Right renal cortex interstitium (tissue), 3 donors: ENCODE results near the gene POC1B. TPM values are rescaled to one million over a fixed set of nuclear protein-coding genes. Genes with fewer than 3 reads are reported as not detected.

Source experiments
- DNase-seq, 3 donors: peaks; one replicate each; pipeline ENCODE4 v3.0.0-alpha.2; 2013; ENCODE audit warnings: low read depth in 3 of 3, low spot score in 2 of 3
- polyA plus RNA-seq, 3 donors: library from polyadenylated mRNA; unstranded; fragments of 120-200 nt; gene quantifications; one replicate each; pipeline ENCODE4 v1.2.1, GENCODE V29; 2013; ENCODE audit not compliant: insufficient read length in 3 of 3

The POC1B gene
- polyA plus RNA-seq, 3 donors: 20.5 to 22.5 (median 21.3) TPM

DNA sequence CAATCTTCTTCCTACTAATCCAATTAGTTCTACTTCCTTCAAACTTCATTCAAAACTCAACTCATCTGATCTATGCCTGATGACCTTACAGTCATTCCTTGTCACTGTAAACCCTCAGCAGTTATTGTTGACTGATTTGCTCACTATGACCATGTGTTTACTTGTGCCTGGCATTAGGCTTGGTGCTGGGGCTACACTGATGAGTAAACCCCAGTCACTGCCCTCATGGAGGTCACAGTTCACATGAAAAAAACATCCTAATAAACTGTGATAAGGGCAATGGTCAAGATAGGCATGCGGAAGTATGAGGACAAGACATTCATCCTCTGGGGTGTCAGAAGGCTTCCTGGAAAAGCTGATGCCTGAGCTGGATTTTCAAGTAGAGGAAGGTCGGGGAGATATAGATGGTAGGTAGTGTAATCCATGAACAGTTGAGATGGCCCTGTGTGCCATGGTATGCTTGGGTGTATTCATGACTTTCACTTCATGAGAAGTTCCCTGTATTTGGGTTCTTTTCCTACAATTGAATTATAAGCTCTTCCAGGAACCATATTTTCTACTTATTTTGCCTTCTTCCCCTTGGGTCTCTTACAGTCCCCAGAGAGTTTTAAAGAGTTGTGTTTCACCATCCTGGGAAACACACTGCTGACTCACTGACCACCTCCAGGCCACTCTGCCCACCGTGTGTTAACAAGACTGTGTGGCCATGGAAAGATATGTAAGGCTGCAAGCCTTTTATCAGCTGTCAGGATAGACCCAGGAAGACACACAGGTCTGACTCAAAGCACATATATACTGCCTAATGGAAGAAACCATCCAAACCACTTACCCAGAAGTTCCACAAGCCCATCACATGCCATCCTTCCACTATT is 134.8 kb downstream of the POC1B start:
- DNase-seq: no peak

- no peak for DNase-seq
Measured at GRCh38 chr12:89389755-89390661, 135.8 kb downstream of the POC1B start.

DNA sequence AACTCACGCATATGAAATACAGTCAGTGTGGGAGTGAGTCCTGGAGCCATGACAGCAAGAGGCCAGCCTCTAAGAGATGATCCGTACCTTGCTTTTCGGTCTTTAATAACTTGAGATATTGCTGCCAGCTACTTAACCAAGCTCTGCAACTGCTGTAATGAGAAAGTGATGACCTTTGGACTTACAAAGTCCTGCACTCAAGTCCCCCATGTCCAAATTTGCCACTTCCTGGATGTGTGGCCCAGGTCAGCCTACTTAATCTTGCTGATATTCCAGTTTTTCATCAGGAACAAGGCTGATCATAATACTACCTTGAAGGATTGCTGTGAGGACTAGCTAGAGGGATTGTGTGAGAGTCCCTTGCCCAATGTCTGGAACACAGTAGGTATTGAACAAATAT is 139.7 kb downstream of the POC1B start:
- DNase-seq: no peak

DNA sequence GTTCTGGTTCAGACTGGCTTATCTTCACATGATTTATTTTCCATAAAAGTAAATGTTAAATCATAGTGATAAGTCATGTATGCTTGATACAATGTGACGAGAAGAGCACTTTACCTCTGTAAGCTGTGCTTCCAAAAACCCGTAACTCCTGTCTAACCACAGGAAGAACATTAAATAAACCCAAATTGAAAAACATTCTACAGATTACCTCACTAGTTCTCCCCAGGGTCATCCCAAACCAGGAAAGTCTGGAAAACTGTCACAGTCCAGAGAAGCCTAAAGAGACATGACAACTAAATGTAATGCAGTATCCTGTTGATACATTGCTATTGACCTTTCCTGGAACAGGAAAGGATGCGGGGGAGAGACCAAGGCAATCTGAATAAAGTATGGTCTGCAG is 141.0 kb downstream of the POC1B start:
- no peak for DNase-seq

GRCh38 chr12:89384050-89384758 is 141.6 kb downstream of the POC1B start:
- no peak for DNase-seq

DNA sequence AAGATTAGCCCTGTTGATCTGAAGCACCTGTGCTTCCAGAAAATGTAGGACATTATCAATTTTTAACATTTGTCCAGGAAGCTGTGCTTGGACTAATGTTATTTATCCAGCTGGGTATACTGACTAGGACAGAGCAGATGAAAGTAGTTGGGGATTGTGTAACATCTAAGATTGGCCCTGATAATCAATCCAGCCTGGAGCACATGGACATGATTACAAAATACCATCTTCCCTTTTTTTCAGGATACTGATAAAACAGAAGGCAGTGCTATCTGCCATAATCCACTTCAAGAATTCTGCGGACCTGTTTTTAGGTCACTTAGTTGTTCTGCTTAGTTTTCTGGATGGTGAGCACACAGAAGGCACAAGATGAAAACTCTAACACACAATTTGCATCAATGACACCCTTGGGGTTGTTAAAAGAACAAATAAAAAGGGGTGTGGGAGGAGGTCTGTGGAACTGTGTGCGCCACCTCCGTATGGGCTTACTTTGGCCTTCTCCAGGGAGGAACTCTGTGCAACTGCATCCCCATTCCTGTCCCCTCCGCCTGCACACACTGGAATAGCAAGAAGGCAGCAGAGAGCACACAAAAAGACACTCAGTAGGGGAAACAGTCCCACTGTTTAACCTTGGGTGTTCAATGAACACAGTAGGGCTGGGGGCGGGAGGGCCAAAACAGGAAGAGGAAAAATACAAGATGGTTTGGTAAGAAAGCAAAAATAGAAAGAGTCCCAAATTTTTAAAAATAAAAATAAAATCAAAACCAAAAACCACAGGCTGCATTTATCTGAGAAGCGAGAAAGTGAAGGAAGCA is 142.4 kb downstream of the POC1B start:
- DNase-seq: no peak

DNA sequence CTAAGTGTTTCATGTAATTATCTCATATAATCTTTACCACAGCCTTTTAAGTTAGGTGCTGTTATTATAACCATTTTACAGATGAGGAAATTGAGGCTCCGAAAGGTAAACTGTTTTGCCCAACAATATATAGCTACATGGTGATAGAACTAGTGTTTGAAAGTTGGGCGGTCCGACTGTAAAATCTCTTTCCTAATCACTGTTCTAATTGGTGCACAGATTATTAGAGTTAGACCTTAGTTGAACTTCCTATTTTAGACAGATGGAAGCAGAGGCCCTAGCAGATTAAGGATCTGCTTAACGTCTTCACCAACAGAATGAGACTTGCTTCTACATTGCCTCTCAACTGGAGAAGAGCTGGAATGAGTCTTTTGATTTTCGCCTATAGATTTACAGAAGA is 143.5 kb downstream of the POC1B start:
- no peak for DNase-seq

DNA sequence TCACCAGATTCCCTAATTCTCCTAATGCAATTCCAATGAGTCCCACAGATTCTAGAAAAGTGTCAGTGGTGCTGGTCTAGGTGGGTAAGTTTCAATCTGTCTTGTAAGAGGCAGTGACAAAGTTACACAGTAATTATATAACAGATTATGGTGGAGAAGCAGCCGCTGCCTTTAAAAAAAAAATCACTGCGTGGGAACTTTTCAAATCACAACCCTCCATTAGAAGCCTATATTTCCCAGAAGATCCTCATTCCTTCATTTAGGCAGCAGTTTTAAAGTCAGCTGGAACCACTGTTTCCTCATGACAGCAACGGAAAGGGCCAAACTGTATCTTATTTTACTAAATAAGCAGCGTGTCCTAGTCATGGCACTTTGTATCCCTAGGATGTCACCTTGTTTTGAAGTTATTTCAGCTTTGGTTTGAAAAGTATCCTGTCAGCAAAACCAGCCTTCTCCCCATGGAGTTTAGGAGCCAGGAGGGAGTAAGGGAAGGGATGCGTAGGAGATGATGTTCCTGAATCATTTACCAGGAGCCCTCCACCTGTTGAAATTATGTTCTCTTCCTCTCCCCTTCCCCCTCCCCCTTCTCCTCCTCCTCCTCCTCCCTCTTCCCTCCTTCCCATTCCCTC is 145.9 kb downstream of the POC1B start:
- DNase-seq: no peak

DNA sequence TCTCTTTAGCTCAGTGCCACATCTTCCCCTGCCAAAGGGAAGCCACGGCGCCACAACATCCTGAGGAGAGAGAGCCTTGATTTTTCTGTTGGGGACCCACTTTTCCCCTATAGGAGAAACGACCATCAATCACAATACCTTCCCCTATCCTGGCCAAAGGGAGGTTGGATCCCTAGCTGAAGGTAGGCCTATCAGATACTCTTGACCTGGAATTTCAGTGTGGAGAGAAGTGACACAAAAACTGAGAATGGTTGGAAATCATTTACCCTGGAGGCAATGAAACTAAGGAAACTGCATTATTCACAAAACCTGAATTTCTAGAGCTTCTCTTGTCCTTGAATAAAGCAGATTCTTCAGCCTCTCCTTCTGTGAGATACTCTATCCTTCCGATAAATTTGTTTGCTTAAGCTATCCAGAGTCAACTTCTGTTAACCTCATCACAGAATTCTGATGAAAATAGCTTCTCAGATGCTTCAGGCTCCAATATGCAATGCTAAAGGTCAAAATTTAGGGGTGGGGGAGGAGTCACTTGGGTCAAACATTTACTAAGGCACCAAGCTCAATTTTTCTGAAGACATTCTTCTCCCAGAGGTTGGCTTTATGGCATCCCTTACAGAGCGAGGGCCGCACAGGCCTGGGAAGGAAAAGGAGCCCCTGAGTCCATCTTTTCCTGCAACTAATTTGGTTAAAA is 146.6 kb downstream of the POC1B start:
- no peak for DNase-seq

- no peak for DNase-seq
Measured at GRCh38 chr12:89376844-89377243, 149.0 kb downstream of the POC1B start.

- no peak for DNase-seq
Measured at GRCh38 chr12:89376202-89376529, 149.7 kb downstream of the POC1B start.

DNA sequence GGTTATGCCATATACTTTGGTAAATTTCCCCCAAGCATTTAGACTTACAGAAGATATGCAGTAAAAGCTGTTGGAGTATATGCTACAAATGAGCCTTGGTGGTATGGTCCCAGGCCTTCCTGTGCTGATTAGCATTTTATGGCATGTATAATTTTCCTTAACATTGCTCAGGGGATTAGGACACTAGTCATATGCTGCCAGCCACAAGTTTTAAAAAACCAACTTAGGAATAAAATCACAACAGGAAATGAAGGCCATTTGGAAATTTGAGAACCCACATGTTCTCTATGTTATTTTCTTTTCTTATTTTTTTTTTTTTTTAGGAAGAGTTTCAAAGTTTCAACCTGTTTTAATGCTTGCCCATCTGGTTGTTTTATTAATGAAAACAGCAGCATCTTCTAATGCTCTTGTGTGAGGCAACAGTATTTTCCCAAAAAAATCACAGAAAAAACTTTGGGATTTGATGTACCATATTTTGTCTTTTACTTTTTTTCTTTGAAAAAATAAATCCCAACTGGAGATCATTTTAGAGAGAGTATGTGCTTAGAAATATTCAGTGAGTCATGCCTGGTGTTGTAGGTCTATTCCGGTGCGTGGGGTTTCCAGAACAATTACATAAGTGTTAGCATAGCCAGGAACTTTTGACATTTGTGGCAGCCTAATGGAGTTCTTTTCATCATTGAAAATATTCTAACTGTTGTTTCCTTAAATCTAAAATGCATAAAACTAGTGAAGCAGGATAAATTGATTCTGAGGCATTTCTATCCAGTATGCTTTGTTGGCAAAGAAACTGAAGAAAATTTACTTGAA is 151.9 kb downstream of the POC1B start:
- no peak for DNase-seq

- DNase-seq: no peak
Measured at GRCh38 chr12:89372584-89373370, 153.1 kb downstream of the POC1B start.

DNA sequence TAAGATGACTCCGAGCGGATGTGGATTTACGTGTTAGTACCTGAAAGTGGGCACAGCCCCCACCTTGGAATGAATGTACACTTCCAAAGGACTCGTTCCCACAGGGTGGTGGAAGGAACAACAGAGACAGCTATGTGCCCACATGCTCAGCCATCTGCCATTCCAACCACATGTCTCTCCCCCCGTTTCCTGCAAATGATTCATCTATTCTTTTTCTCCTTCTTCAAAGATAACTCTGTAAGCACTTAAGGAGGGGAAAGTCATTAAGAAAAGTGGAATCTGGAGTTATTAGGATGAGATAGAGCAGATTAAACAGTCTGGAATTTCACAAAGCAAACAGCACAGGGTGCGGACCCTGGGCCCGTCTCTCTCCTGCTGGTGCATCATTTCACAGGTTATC is 155.0 kb downstream of the POC1B start:
- no peak for DNase-seq

GRCh38 chr12:89370421-89370831 is 155.4 kb downstream of the POC1B start:
- DNase-seq: no peak
